ENCODE data around the gene ASCL4. TPM values are rescaled to one million over a fixed set of nuclear protein-coding genes. Genes with fewer than 3 reads are reported as not detected.

Gene ASCL4
- total RNA-seq, 1 donor from 2014 or later, result not detected

- no peak overlapping the region for H3K4me3 ChIP-seq (ENCODE audit: low read depth, low read length)
- DNase-seq (ENCODE audit: low read depth) (no peak), FAIRE-seq (no peak)
- no peak for TF ChIP-seq CTCF (IDR thresholded peaks at IDR 0.05; ENCODE audit: insufficient read depth, low read length, severe bottlenecking)
- no peaks in the 10 kb centered on the region for H3K36me3 ChIP-seq (ENCODE audit: control insufficient read depth, insufficient read depth, low read length)
- no peaks in the 10 kb centered on the region for H3K27me3 ChIP-seq (ENCODE audit: control insufficient read depth, insufficient read depth, low read length)
Measured at GRCh38 chr12:107765316-107765715, 9.2 kb upstream of the ASCL4 start.

- TF ChIP-seq CTCF (IDR thresholded peaks at IDR 0.05; ENCODE audit: insufficient read depth, low read length, severe bottlenecking), result no peak
- Histone ChIP-seq H3K36me3 (ENCODE audit: control insufficient read depth, insufficient read depth, low read length) (no peaks in the 10 kb centered on the region), H3K27me3 (ENCODE audit: control insufficient read depth, insufficient read depth, low read length) (no peaks in the 10 kb centered on the region), H3K4me3 (ENCODE audit: low read depth, low read length) (no peak overlapping the region)
- DNase-seq (ENCODE audit: low read depth) (no peak), FAIRE-seq (no peak)
Measured at GRCh38 chr12:107767466-107767865, 7.0 kb upstream of the ASCL4 start.

- peaks cover 17% of the 10 kb centered on the region for H3K27me3 ChIP-seq (ENCODE audit: control insufficient read depth, insufficient read depth, low read length)
- no peak for FAIRE-seq
- DNase-seq (ENCODE audit: low read depth), result no peak
- H3K4me3 ChIP-seq (ENCODE audit: low read depth, low read length), result no peak overlapping the region
- no peaks in the 10 kb centered on the region for H3K36me3 ChIP-seq (ENCODE audit: control insufficient read depth, insufficient read depth, low read length)
- no peak for TF ChIP-seq CTCF (IDR thresholded peaks at IDR 0.05; ENCODE audit: insufficient read depth, low read length, severe bottlenecking)
Measured at GRCh38 chr12:107775093-107775721, 703 bp downstream of the ASCL4 start.

- H3K27me3 ChIP-seq (ENCODE audit: control insufficient read depth, insufficient read depth, low read length), result peaks cover 17% of the 10 kb centered on the region
- TF ChIP-seq CTCF (IDR thresholded peaks at IDR 0.05; ENCODE audit: insufficient read depth, low read length, severe bottlenecking), result no peak
- H3K4me3 ChIP-seq (ENCODE audit: low read depth, low read length), result no peak overlapping the region
- FAIRE-seq (no peak), DNase-seq (ENCODE audit: low read depth) (no peak)
- H3K36me3 ChIP-seq (ENCODE audit: control insufficient read depth, insufficient read depth, low read length), result no peaks in the 10 kb centered on the region
Measured at GRCh38 chr12:107776171-107776570, 1.7 kb downstream of the ASCL4 start.

- DNase-seq (ENCODE audit: low read depth) (no peak), FAIRE-seq (no peak)
- no peak for TF ChIP-seq CTCF (IDR thresholded peaks at IDR 0.05; ENCODE audit: insufficient read depth, low read length, severe bottlenecking)
- no peaks in the 10 kb centered on the region for H3K36me3 ChIP-seq (ENCODE audit: control insufficient read depth, insufficient read depth, low read length)
- H3K27me3 ChIP-seq (ENCODE audit: control insufficient read depth, insufficient read depth, low read length), result peaks cover 17% of the 10 kb centered on the region
- H3K4me3 ChIP-seq (ENCODE audit: low read depth, low read length), result no peak overlapping the region
Measured at GRCh38 chr12:107778383-107779025, 4.0 kb downstream of the ASCL4 start.

Measured in bronchial epithelial cell (primary cell).